HCT116 (cell line): ENCODE measurements around the gene ANKRD9. TPM values are rescaled to one million over a fixed set of nuclear protein-coding genes. Genes with fewer than 3 reads are reported as not detected.
"Not testable (repeated sequence)": the region's sequence is repeated elsewhere in the genome, so short reads cannot be mapped to it uniquely, and the experiment has no call there.

ENCODE experiments used
- ATAC-seq: fragments of 200-7000 bp; cut with Tn5 transposase; 2 replicates; pipeline ENCODE4 v1.9.1; 2020; ENCODE audit warnings: mild to moderate bottlenecking, moderate library complexity
- BruUV-seq: library from RNA; stranded (reverse); fragments of 400-500 nt; replicated peaks from 2 replicates; lab custom pipeline; 2021; lab: Mats Ljungman, UMichigan
- CTCF ChIA-PET: fragments of 300-600 bp; sonication (Branson Sonifier 250); formaldehyde crosslinking; loops from one replicate; lab custom pipeline; 2021; ENCODE audit warnings: antibody characterized with exemption; lab: Charles Lee
- POLR2A ChIA-PET: fragments of 300-600, 350-600 bp; sonication (Branson Sonifier 250); formaldehyde crosslinking; loops from one replicate; lab custom pipeline; 2021; ENCODE audit warnings: antibody characterized with exemption; lab: Charles Lee
- RAD21 ChIA-PET, 2 experiments: fragments of 300-600 bp; sonication (Branson Sonifier 250); formaldehyde crosslinking; loops; one replicate each; lab custom pipeline; 2023; ENCODE audit warnings: low total read pairs in 2 of 2; ENCODE audit not compliant: uncharacterized antibody in 2 of 2, unreplicated experiment in 2 of 2, low non-redundant PET in 1 of 2; lab: Charles Lee
- DNase-seq: peaks from one replicate; pipeline ENCODE4 v3.0.0-alpha.2; 2010; ENCODE audit warnings: low read depth, low spot score
- H2AFZ ChIP-seq: fragments of 200-600 bp; shearing (Covaris generic), sonication (generic); 2 replicates; pipeline ENCODE4 v1.6.1; 2017; ENCODE audit warnings: low read depth, mixed run types, mixed read lengths, antibody characterized with exemption, low read length; ENCODE audit not compliant: poor library complexity, severe bottlenecking
- H3K27ac ChIP-seq: 2 replicates; pipeline ENCODE4 v1.5.1; 2012; ENCODE audit warnings: low read depth, low read length
- H3K27me3 ChIP-seq: fragments of 200-600 bp; sonication (generic); 2 replicates; pipeline ENCODE4 v1.6.1; 2016; ENCODE audit warnings: mixed run types, low read length, mixed read lengths; ENCODE audit not compliant: insufficient read depth
- H3K36me3 ChIP-seq, 2 experiments: fragments of 200-500 bp in 1 of 2; fragments of 200-600 bp in 1 of 2; sonication (Bioruptor generic) in 1 of 2; sonication (generic) in 1 of 2; 2 replicates each; pipeline versions ENCODE4 v1.5.1 to v1.6.1; 2014 to 2016; ENCODE audit warnings: low read length in 2 of 2, inconsistent platforms in 1 of 2, mixed read lengths in 1 of 2, mixed run types in 1 of 2; ENCODE audit not compliant: insufficient read depth in 2 of 2, control insufficient read depth in 1 of 2
- H3K4me1 ChIP-seq, 2 experiments: fragments of 200-600 bp in 1 of 2; sonication (generic) in 1 of 2; 2 replicates each; pipeline versions ENCODE4 v1.5.1 to v1.6.1; 2012 to 2017; ENCODE audit warnings: low read length in 2 of 2, inconsistent platforms in 1 of 2, mild to moderate bottlenecking in 1 of 2, mixed read lengths in 1 of 2, mixed run types in 1 of 2, moderate library complexity in 1 of 2; ENCODE audit not compliant: insufficient read depth in 2 of 2, control insufficient read depth in 1 of 2
- H3K4me2 ChIP-seq: fragments of 200-600 bp; sonication (generic); 2 replicates; pipeline ENCODE4 v1.6.1; 2017; ENCODE audit warnings: mixed run types, low read length, mixed read lengths
- H3K4me3 ChIP-seq, 2 experiments: fragments of 200-600 bp in 1 of 2; sonication (generic) in 1 of 2; replicated peaks in 1 of 2; 2 replicates each; pipeline ENCODE4 v1.5.1; 2011 to 2016; ENCODE audit warnings: low read length in 2 of 2, control low read depth in 1 of 2, low read depth in 1 of 2, mild to moderate bottlenecking in 1 of 2, mixed read lengths in 1 of 2, mixed run types in 1 of 2
- H3K79me2 ChIP-seq: fragments of 200-600 bp; sonication (generic); 2 replicates; pipeline ENCODE4 v1.6.1; 2017; ENCODE audit warnings: mild to moderate bottlenecking, mixed run types, low read length, moderate library complexity, mixed read lengths; ENCODE audit not compliant: insufficient read depth
- H3K9ac ChIP-seq: fragments of 200-600 bp; sonication (generic); 2 replicates; pipeline ENCODE4 v1.6.1; 2016; ENCODE audit warnings: low read length, mixed read lengths
- H3K9me2 ChIP-seq: fragments of 200-600 bp; sonication (generic), shearing (Covaris generic); 2 replicates; pipeline ENCODE4 v1.6.1; 2017; ENCODE audit warnings: mixed run types, mild to moderate bottlenecking, moderate library complexity; ENCODE audit not compliant: insufficient read depth
- H3K9me3 ChIP-seq, 2 experiments: fragments of 200-500 bp in 1 of 2; fragments of 200-600 bp in 1 of 2; sonication (Bioruptor generic) in 1 of 2; sonication (generic) in 1 of 2; 2 replicates each; pipeline ENCODE4 v1.6.1; 2014 to 2017; ENCODE audit warnings: low read length in 2 of 2, mixed read lengths in 2 of 2, inconsistent platforms in 1 of 2, low read depth in 1 of 2, mild to moderate bottlenecking in 1 of 2, mixed run types in 1 of 2, moderate library complexity in 1 of 2; ENCODE audit not compliant: control insufficient read depth in 1 of 2, insufficient read depth in 1 of 2
- H4K20me1 ChIP-seq: fragments of 200-600 bp; sonication (generic), shearing (Covaris generic); 2 replicates; pipeline ENCODE4 v1.6.1; 2017; ENCODE audit warnings: mixed run types, mild to moderate bottlenecking, moderate library complexity; ENCODE audit not compliant: insufficient read depth
- ATF3 ChIP-seq: IDR thresholded peaks from 2 replicates; pipeline ENCODE4 v1.6.1; 2012
- CBX3 ChIP-seq: IDR thresholded peaks from 2 replicates; pipeline ENCODE4 v1.6.1; 2012; ENCODE audit warnings: low read depth
- CEBPB ChIP-seq: IDR thresholded peaks from 2 replicates; pipeline ENCODE4 v1.6.1; 2012; ENCODE audit warnings: low read depth
- CTCF ChIP-seq, 3 experiments: fragments of 200-600 bp in 1 of 3; sonication (generic) in 1 of 3; IDR thresholded peaks in 2 of 3; conservative IDR thresholded peaks in 1 of 3; 2 replicates each; pipeline ENCODE4 v1.5.1; 2012 to 2017; ENCODE audit warnings: low read depth in 2 of 3, low read length in 2 of 3, antibody characterized with exemption in 1 of 3, borderline replicate concordance in 1 of 3, control low read depth in 1 of 3, mild to moderate bottlenecking in 1 of 3, mixed read lengths in 1 of 3, mixed run types in 1 of 3, moderate library complexity in 1 of 3; ENCODE audit not compliant: insufficient read depth in 1 of 3
- ELF1 ChIP-seq: IDR thresholded peaks from 2 replicates; pipeline ENCODE4 v1.6.1; 2012; ENCODE audit warnings: low read depth, borderline replicate concordance
- EZH2phosphoT487 ChIP-seq: fragments of 200-600 bp; IDR thresholded peaks from 2 replicates; pipeline ENCODE4 v1.6.1; 2018; ENCODE audit warnings: antibody characterized with exemption, borderline replicate concordance
- FOSL1 ChIP-seq: IDR thresholded peaks from 2 replicates; pipeline ENCODE4 v1.6.1; 2012; ENCODE audit warnings: low read depth
- JUND ChIP-seq: IDR thresholded peaks from 2 replicates; pipeline ENCODE4 v1.6.1; 2012
- MAX ChIP-seq: IDR thresholded peaks from 2 replicates; pipeline ENCODE4 v1.6.1; 2012
- RAD21 ChIP-seq: IDR thresholded peaks from 2 replicates; pipeline ENCODE4 v1.6.1; 2012; ENCODE audit warnings: low read depth, mild to moderate bottlenecking
- SRF ChIP-seq: IDR thresholded peaks from 2 replicates; pipeline ENCODE4 v1.6.1; 2012; ENCODE audit warnings: low read depth
- TCF7L2 ChIP-seq: IDR thresholded peaks from 2 replicates; pipeline ENCODE4 v1.7.0; 2011; ENCODE audit warnings: borderline replicate concordance, inconsistent platforms; ENCODE audit not compliant: insufficient read depth, insufficient read length; ENCODE audit errors: extremely low read depth
- YY1 ChIP-seq: IDR thresholded peaks from 2 replicates; pipeline ENCODE4 v1.6.1; 2011; ENCODE audit warnings: low read length, low read depth, moderate library complexity, mild to moderate bottlenecking; ENCODE audit not compliant: insufficient replicate concordance; ENCODE audit errors: extremely low read depth
- ZBTB33 ChIP-seq: IDR thresholded peaks from 2 replicates; pipeline ENCODE4 v1.6.1; 2011; ENCODE audit warnings: mild to moderate bottlenecking, low read length, moderate library complexity; ENCODE audit not compliant: insufficient replicate concordance; ENCODE audit errors: extremely low read depth
- ZNF274 ChIP-seq: fragments of 200-500 bp; sonication (Bioruptor generic); IDR thresholded peaks from 2 replicates; pipeline ENCODE4 v1.6.1; 2014; ENCODE audit warnings: mild to moderate bottlenecking, low read depth, low read length, inconsistent platforms
- intact Hi-C: fragments of 100-400 bp; cut with micrococcal nuclease; formaldehyde crosslinking; loops from 2 replicates; pipeline ENCODE4 v1.10.0; 2022
- total RNA-seq: library from RNA; stranded (reverse); gene quantifications from one replicate; pipeline ENCODE4 v1.2.1, GENCODE V29; 2021; ENCODE audit not compliant: unreplicated experiment

The ANKRD9 gene
- total RNA-seq, 1 experiment from 2014 or later: 29.0 TPM

GRCh38 chr14:102541771-102542170 is 32.2 kb upstream of the ANKRD9 start:
- Histone ChIP-seq H3K9me3 (no peaks in the 10 kb centered on the region), H3K4me2 (0 out of 2 replicates have a peak overlapping the region, but pooled peaks have one; percentile 14), H3K9ac (no peak overlapping the region), H3K79me2 (no peaks in the 10 kb centered on the region), H3K36me3 (no peaks in the 10 kb centered on the region), H2AFZ (no peak overlapping the region), H3K27ac (no peak overlapping the region), H3K9me2 (no peaks in the 10 kb centered on the region), H3K27me3 (no peaks in the 10 kb centered on the region), H4K20me1 (no peaks in the 10 kb centered on the region), H3K4me3 (no peak overlapping the region), H3K4me1 (peaks cover 9 to 57% of the 10 kb centered on the region in 2 experiments)
- DNase-seq (no peak), ATAC-seq (no peak)
- ChIA-PET CTCF (no interaction called here), POLR2A (no interaction called here), RAD21 (no interaction called here)
- no TSS peak for BruUV-seq
- TF ChIP-seq MAX (no peak), RAD21 (no peak), CEBPB (no peak), CBX3 (no peak), ZNF274 (no peak), YY1 (no peak), ELF1 (no peak), SRF (no peak), JUND (no peak), ZBTB33 (no peak), CTCF (IDR thresholded peaks at IDR 0.05 in 2 of 3, conservative IDR thresholded peaks at IDR 0.05 in 1 of 3; ENCODE audit: borderline replicate concordance in 1 of 3, insufficient read depth in 1 of 3, low read depth in 2 of 3, low read length in 2 of 3) (no peak), EZH2phosphoT487 (no peak), FOSL1 (no peak), TCF7L2 (no peak), ATF3 (no peak)
- intact Hi-C loops: no loop called here

- H3K4me1 ChIP-seq: peaks cover 9 to 57% of the 10 kb centered on the region in 2 experiments
- H3K27me3 ChIP-seq, H3K79me2 ChIP-seq, H3K4me2 ChIP-seq, H3K27ac ChIP-seq, H3K9me3 ChIP-seq, RAD21 ChIA-PET, H3K9me2 ChIP-seq, ATAC-seq, BruUV-seq, H3K4me3 ChIP-seq, DNase-seq, H4K20me1 ChIP-seq, H3K9ac ChIP-seq, CTCF ChIA-PET, intact Hi-C loops, H3K36me3 ChIP-seq, POLR2A ChIA-PET, H2AFZ ChIP-seq: not testable (repeated sequence)
These were observed 31.5 kb upstream of the ANKRD9 start for GRCh38 chr14:102541029-102541491.
